Thymus (tissue), 11 donors: ENCODE data around the gene DIPK1B. TPM values are rescaled to one million over a fixed set of nuclear protein-coding genes. Genes with fewer than 3 reads are reported as not detected.

Source experiments
- DNase-seq, 9 donors: peaks; one replicate each; pipeline ENCODE4 v3.0.0-alpha.2; 2013; ENCODE audit warnings: low spot score in 9 of 9, low read depth in 6 of 9, missing footprints in 1 of 9
- H3K27ac ChIP-seq, 2 donors: one replicate each; pipeline ENCODE4 v1.5.1; 2013; ENCODE audit warnings: control low read depth in 1 of 2, low read depth in 1 of 2, low read length in 1 of 2, mild to moderate bottlenecking in 1 of 2, moderate library complexity in 1 of 2
- H3K27me3 ChIP-seq, 2 donors: one replicate each; pipeline ENCODE4 v1.5.1; 2013; ENCODE audit warnings: low read length in 1 of 2; ENCODE audit not compliant: control insufficient read depth in 2 of 2, insufficient read depth in 1 of 2
- H3K36me3 ChIP-seq, 2 donors: one replicate each; pipeline ENCODE4 v1.5.1; 2013; ENCODE audit warnings: low read length in 1 of 2, mild to moderate bottlenecking in 1 of 2, moderate library complexity in 1 of 2; ENCODE audit not compliant: control insufficient read depth in 2 of 2, insufficient read depth in 2 of 2
- H3K4me1 ChIP-seq, 2 donors: one replicate each; pipeline ENCODE4 v1.5.1; 2013; ENCODE audit warnings: low read length in 2 of 2; ENCODE audit not compliant: control insufficient read depth in 2 of 2, insufficient read depth in 2 of 2
- H3K4me3 ChIP-seq, 2 donors: one replicate each; pipeline ENCODE4 v1.5.1; 2013; ENCODE audit warnings: low read length in 2 of 2, control low read depth in 1 of 2, mild to moderate bottlenecking in 1 of 2
- H3K9me3 ChIP-seq, 2 donors: one replicate each; pipeline ENCODE4 v1.5.1; 2013; ENCODE audit warnings: low read length in 1 of 2, mild to moderate bottlenecking in 1 of 2; ENCODE audit not compliant: control insufficient read depth in 2 of 2, insufficient read depth in 1 of 2
- WGBS: extraction: QIAGEN DNeasy Blood & Tissue Kit; methylation state at CpG from one replicate; pipeline ENCODE4 v1.1.7; 2013; 5-methylcytosine and 5-hydroxymethylcytosine counted together
- polyA plus RNA-seq: library from polyadenylated mRNA; stranded (reverse); fragments of 200-250 nt; gene quantifications from one replicate; pipeline ENCODE4 v1.2.3, GENCODE V29; 2013
- total RNA-seq: library from RNA; stranded (reverse); fragments of 120-200 nt; gene quantifications from one replicate; pipeline ENCODE4 v1.2.4, GENCODE V29; 2013
- donor health status: healthy.

Gene DIPK1B
- total and polyA plus RNA-seq, 2 donors, result 6.8 to 10.1 TPM

GRCh38 chr9:136672431-136673087 lies 39.8 kb upstream of the DIPK1B start:
- 89% methylated on average over 14 of the region's 14 CpGs for WGBS
- H3K9me3 ChIP-seq, result peaks cover 0 to 4% of the 10 kb centered on the region in 2 donors
- peaks cover 0 to 4% of the 10 kb centered on the region in 2 donors for H3K4me1 ChIP-seq
- DNase-seq, result no peak
- H3K4me3 ChIP-seq, result no peak overlapping the region
- H3K36me3 ChIP-seq, result peaks cover 0 to 4% of the 10 kb centered on the region in 2 donors
- peaks cover 1 to 20% of the 10 kb centered on the region in 2 donors for H3K27me3 ChIP-seq
- H3K27ac ChIP-seq, result no peak overlapping the region

DNA sequence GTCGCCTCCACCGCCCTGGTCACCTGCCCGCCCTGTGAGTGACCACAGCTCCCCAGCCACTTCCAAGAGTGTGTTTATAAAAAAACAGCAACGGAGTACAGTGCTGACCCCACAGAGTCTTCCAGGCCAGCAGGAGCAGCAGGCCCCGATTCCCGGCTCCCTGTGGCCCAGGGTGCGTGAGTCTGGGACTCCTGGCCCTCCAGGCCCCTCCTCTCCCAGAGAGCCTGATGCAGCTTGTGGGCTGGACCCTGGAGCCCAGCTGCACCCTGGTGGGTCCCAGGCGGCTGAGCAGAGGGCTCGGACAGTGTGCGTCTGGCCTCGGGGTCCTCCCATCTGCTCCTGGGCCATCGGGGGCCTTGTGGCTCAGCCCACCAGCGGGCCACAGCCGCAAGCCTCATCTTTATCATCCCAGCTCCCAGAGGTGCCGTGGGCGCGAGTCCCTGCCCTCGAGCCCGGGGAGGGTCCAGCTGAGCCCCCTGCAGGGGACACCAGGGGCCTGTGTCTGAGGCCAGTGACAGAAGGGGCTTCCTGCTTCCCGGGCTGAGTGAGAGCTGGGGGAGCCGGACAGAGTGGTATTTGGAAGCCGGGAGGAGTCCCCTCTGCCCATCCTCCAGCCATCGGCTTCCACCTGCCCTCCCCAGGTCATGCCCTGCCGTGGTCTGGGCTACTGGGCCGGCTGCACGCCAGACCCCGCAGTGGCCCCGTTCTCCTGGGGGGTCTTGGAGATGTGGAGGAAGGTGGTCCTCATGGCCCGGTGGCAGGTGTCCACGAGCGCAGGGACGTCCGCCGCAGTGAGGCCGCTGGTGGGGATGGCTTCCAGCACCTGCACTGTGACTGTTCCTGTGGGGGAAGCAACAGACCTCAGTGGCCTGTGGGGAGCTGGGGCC lies 39.0 kb upstream of the DIPK1B start:
- no peak overlapping the region for H3K27ac ChIP-seq
- no peak overlapping the region for H3K4me3 ChIP-seq
- H3K27me3 ChIP-seq, result peaks cover 0 to 12% of the 10 kb centered on the region in 2 donors
- H3K36me3 ChIP-seq, result peaks cover 0 to 4% of the 10 kb centered on the region in 2 donors
- peaks cover 0 to 4% of the 10 kb centered on the region in 2 donors for H3K9me3 ChIP-seq
- DNase-seq, result no peak
- H3K4me1 ChIP-seq, result peaks cover 0 to 4% of the 10 kb centered on the region in 2 donors
- 83% methylated on average over 35 of the region's 35 CpGs for WGBS

GRCh38 chr9:136673975-136674785 lies 38.2 kb upstream of the DIPK1B start:
- WGBS, result 84% methylated on average over 26 of the region's 26 CpGs
- H3K9me3 ChIP-seq, result peaks cover 0 to 4% of the 10 kb centered on the region in 2 donors
- no peak overlapping the region for H3K4me3 ChIP-seq
- peaks cover 0 to 7% of the 10 kb centered on the region in 2 donors for H3K27me3 ChIP-seq
- H3K36me3 ChIP-seq, result peaks cover 0 to 4% of the 10 kb centered on the region in 2 donors
- no peak overlapping the region for H3K27ac ChIP-seq
- peaks cover 0 to 4% of the 10 kb centered on the region in 2 donors for H3K4me1 ChIP-seq
- DNase-seq, result no peak

DNA sequence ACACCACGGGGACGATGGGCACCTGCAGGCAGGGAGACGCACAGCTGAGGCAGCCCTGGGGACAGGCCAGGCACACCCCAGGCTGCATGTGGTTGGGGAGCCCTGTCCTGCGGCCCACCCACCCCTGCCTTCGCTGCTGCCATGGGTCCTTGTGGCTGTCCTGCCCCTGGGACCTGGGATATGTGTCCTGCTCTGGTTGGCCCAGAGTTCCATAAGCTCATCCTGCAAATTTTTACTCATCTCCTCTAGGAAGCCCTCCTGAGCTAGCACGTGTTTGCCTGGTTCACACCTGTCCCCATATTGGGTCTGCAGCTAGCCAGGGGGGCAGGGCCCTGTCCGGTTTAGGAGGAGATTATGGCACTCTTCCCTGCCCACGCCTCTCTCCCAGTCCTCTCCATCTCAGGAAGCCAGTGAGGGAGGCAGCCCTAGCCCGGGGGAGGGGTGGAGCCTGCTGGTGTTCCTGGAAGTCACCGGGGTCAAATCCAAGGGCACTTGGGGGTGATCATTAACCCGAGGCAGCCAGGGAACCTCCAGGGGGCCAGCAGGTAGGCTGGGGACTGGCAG lies 37.5 kb upstream of the DIPK1B start:
- H3K36me3 ChIP-seq, result peaks cover 0 to 4% of the 10 kb centered on the region in 2 donors
- 94% methylated on average over 11 of the region's 11 CpGs for WGBS
- no peak for DNase-seq

DNA sequence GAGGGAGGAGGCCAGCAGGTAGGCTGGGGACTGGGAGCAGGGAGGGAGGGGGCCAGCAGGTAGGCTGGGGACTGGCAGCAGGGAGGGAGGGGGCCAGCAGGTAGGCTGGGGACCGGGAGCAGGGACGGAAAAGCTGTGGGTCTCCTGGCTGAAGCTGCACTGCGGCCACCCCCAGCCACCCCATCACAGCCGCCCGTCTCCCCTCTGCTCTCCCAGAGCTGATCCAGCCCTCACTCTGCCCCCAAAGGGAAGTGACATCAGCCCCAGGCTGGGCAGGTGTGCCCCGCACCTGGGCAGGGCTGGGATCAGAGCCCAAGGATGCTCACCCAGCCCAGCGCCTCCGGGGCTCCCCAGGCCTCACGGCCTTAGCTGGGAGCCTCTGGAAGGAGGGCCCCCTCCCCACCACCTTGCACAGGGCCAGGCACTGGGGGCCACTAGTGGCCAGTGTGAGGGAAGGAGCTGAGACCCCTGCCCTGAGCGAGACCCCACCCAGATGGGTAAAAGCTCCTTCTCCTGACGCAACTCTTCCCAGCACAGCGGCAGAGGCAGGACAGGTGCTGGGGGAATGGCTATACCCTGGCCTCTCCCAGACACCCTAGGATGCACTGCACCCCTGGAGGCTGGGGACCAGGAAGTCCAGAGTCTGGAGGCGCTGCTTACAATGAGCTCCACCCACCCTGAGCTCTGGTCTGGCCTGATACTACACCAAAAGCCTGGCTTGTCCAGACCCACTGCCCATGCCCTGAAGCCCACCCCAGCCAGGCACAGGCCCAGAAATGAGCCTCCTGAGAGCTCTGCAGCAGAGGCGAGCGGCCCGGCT lies 36.7 kb upstream of the DIPK1B start:
- DNase-seq, result no peak
- peaks cover 0 to 4% of the 10 kb centered on the region in 2 donors for H3K36me3 ChIP-seq
- no peak overlapping the region for H3K27ac ChIP-seq
- no peaks in the 10 kb centered on the region for H3K27me3 ChIP-seq
- WGBS, result 95% methylated on average over 16 of the region's 16 CpGs
- peaks cover 0 to 4% of the 10 kb centered on the region in 2 donors for H3K9me3 ChIP-seq
- no peak overlapping the region for H3K4me3 ChIP-seq
- H3K4me1 ChIP-seq, result peaks cover 0 to 7% of the 10 kb centered on the region in 2 donors

More for the DNA sequence above, 37.5 kb upstream of the DIPK1B start:
- H3K27ac ChIP-seq, result no peak overlapping the region
- peaks cover 0 to 4% of the 10 kb centered on the region in 2 donors for H3K4me1 ChIP-seq
- peaks cover 0 to 4% of the 10 kb centered on the region in 2 donors for H3K9me3 ChIP-seq
- H3K4me3 ChIP-seq, result no peak overlapping the region
- peaks cover 0 to 5% of the 10 kb centered on the region in 2 donors for H3K27me3 ChIP-seq

DNA sequence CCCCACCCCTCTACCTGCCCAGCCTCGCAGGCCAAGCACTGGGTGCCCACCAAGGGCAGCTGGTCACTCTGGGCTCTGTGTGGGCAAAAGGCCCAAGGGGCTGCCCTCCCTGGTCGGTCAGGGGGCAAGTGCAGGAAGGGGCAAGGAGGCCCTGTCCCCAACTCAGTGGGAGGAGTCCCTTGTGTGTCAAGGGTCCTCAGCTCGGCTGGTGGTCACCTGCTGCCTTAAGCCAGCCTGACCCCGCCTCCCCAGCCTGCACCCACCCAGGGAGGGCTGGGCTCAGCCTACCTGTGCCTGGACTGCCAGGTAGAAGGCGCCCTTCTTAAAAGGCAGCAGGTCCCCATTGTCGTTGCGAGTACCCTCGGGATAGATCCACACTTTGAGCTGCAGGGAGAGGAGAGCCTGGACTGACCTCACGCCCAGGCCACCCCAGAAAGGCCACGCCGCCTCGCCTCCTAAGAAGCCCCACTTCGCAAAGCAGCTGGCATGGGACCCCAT lies 36.0 kb upstream of the DIPK1B start:
- H3K27ac ChIP-seq, result no peak overlapping the region
- no peak overlapping the region for H3K4me3 ChIP-seq
- H3K9me3 ChIP-seq, result peaks cover 0 to 4% of the 10 kb centered on the region in 2 donors
- peaks cover 0 to 4% of the 10 kb centered on the region in 2 donors for H3K36me3 ChIP-seq
- no peak for DNase-seq
- H3K4me1 ChIP-seq, result peaks cover 0 to 7% of the 10 kb centered on the region in 2 donors
- 98% methylated on average over 13 of the region's 13 CpGs for WGBS
- H3K27me3 ChIP-seq, result no peaks in the 10 kb centered on the region

DNA sequence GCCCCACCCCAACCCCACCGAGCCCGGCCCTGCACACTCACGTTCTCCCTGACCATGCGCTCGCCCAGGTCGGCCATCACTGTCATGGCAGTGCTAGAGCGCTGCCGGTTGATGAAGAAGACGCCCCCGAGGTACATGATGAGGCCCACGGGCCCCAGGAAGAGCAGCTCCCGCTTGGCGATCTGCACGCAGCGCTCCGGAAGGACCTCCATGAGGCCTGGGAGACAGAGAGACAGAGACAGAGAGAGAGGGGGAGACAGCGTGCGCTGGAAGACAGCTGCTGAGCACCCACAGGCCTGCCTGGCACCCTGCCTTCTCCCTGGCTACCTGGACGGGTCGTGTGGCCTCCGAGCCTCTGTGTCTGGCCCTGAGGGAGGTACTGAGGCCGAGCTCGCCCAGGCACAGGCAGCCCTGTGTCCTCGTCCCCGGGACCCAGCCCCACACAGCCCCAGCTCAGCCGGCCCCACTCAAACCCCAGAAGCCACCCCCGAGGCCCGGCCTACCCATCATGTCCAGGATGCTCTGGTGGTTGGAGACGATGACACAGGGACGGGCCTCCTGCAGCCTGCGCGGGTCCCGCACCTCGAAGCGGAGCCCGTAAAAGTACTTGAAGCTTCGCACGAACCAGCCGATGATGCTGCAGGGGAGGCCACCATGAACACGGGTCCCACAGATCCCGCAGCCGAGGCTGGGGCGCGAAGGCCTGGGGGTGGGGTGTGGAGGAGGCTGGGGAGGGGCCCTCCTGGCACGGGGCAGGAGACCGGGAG lies 35.3 kb upstream of the DIPK1B start:
- 96% methylated on average over 46 of the region's 46 CpGs for WGBS

More for the DNA sequence above, 35.3 kb upstream of the DIPK1B start:
- Histone ChIP-seq H3K27ac (no peak overlapping the region), H3K36me3 (peaks cover 0 to 4% of the 10 kb centered on the region in 2 donors), H3K4me1 (peaks cover 0 to 7% of the 10 kb centered on the region in 2 donors), H3K9me3 (peaks cover 0 to 4% of the 10 kb centered on the region in 2 donors), H3K27me3 (no peaks in the 10 kb centered on the region), H3K4me3 (no peak overlapping the region)
- DNase-seq, result no peak
